GM19397 (cell line): ENCODE data around the gene MAS1L.

Source experiments
- ATAC-seq: cut with Tn5 transposase; IDR thresholded peaks from one replicate; pipeline ENCODE4 v1.9.1; 2021; ENCODE audit warnings: mild to moderate bottlenecking, moderate library complexity; ENCODE audit not compliant: unreplicated experiment

MAS1L gene

DNA sequence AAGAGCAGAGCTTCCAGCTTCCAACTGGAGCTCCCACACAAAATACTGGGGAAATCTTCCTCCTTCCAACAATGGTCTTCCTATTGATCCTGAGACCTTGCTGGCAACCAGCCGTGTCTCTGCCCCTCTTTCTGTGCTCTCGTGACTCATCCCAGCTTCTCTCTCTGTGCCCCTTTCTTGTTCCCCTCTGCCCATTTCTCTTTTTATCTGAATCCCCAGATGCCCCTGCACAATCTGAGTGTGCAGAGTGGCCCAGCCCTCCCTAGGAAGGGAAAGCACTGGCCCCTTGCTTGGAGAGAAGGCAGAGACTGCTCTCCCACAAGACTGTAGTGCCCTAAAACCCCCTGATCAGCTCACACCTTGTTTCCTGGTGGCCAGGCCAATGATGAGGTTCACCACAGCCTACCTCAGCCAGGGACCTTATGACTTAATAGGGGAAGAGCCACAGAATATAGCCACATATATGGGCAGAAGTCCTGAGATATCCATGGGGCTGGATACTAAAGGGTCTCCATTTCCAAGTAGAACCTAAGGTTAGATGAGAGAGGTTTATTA lies 23.1 kb upstream of the MAS1L start:
- ATAC-seq: no peak

DNA sequence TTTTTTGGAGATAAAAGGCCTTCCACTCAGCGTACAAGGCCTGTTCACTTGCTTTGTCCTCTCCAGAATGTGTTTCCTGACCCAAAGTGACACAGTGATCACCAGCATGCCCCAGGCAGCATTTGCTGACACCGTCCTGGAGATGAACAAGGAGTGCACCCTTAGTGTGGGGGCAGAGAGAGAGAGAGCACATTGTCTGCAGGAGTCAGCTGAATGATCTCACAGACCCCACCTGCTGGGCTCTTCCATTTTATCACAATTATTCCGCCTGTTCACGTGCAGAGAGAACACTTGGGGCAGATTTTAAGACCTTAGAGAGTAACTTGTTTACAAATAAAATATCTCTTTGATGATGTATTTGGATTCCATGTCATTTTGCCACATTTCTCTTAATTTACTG lies 22.4 kb upstream of the MAS1L start:
- ATAC-seq: no peak

DNA sequence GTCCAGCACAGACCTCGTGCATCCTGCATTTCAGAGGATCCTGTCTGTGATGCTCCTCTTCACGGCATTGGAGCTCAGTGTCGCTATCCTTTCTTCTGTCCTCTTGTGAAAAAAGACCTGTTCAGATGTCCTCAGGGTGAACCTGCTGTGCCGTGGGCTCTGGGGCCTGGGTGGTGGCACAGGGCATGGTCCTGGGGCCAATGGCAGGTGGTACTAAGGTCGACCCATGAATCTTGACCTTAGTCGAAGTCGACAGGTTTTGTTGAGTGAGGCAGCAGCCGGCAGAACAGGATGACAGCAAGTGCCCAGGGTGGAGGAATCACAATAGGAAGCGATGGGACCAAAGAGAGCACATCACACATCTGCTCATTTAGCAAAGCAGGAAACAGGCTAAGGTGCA lies 22.0 kb upstream of the MAS1L start:
- ATAC-seq: no peak

DNA sequence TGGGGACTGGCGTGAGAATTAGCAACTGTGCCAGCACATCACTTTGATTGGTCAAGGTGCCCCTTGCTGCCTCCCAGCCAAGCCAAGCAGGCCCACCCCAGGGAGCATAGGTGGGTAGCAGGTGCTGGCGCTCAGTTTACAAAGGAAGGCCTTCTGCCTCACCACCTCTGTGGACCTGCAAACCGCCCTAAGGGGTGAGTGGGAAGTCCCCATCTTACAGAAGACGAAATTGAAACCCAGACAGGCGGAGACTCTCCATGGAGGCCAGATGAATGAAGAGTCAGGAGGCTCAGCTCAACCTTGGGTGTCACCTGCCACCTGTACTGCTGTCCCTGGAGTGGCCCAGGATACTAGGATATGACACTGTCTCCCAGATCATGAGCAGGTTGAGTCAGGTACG lies 21.5 kb upstream of the MAS1L start:
- peak; percentile 48 for ATAC-seq

DNA sequence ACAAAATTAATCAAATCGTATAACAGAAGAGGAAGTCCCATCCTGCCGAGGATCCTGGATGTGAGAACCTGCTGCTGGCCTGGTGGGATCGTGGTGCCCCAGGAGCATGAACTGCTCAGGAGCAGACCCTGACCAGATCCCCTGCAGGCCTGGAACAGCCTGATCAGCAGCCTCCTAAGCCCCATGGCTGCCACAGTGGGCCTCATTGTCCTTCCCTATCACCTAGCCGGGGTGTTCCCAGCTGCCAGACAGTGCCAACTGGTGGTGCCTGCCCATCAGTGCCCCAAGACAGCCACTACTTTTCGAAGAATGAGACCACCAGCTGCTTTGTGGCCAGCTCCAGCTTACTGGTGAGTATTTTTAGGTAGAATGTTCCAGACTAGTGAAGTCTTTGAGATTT lies 19.6 kb upstream of the MAS1L start:
- no peak for ATAC-seq

DNA sequence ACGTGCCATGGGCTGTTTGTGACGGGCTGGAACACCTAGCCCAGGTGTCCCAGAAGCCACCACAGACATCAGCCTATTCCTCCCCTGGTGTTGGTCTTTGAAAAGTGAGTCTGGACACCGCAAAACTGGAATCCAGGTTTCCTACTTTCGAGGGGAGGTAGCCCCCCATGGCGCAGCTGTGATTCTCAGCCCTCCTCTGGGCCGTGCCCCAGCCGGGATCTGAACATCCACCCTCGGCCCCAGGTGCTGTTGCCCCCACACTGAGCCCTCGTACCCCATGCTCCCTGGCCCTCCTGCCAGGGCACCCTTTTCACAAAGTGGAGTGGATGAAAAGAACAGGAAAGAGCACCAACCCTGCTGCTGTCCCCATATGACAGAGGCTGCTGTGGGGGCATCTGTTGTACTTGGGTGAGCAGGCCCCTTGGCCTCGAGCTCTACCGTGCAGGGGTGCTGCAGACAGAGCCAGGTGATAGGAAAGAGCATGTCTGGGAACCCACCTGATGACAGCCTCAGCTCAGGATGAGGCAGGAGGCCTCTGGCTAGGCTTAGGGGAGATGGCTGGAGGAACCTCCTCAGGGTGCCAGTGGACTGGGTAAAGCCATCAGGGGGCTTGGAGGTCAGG lies 18.8 kb upstream of the MAS1L start:
- ATAC-seq: no peak

DNA sequence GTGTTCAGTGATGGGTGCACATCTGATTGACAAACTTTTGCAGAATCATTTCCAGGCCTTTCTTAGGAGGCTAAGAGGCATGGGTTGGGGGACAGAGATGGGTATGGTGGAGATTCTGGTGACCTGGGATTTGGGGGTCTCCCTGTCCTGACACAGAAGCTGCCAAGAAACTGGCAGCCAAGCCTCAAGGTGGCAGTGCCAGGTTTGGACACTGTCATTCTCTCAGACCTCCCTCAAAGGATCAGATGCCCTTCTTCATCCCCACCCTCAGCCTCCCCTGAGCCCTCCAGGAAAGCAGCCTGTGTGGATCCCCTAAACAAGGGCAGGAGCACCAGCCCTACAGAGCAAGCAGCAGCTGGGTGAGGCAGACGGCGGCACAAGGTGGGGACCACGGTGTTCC lies 18.1 kb upstream of the MAS1L start:
- no peak for ATAC-seq

DNA sequence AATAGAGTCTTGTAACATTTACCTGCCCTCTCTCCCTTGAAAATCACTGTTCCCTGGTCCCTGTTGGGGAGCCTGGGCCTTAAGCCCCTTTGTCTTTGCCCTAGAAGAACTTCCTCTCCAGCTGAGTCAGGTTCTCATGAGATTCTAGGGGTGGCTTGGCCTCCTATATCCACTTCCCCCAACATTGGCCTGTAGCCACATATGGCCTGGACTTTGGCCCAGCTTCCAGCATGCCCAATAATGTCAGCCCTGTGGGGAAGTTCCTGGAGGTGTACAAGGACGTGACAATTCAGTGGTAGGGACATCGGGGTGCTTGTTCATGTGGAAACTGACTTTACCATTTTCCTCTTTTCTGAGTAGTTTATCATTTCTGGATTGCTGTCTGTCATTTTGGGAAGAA lies 17.2 kb upstream of the MAS1L start:
- ATAC-seq: no peak

DNA sequence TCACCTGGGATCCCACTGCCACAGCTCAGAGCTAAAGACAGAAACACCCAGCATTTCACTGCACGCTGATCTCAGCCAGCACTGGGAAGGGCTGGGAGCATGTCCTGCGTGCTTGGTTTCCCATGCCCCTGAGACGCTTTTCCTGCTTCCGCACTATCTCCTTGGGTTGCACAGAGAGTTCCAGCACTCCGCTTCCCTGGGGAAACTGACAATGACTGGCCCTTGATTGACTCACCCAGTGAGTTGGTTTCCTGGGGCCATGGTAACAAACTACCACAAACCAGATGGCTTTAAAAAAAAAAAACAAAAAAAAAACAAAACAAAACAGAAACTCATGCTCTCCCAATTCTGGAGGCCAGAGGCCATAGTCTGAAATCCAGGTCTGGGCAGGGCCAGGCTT lies 14.8 kb upstream of the MAS1L start:
- no peak for ATAC-seq

DNA sequence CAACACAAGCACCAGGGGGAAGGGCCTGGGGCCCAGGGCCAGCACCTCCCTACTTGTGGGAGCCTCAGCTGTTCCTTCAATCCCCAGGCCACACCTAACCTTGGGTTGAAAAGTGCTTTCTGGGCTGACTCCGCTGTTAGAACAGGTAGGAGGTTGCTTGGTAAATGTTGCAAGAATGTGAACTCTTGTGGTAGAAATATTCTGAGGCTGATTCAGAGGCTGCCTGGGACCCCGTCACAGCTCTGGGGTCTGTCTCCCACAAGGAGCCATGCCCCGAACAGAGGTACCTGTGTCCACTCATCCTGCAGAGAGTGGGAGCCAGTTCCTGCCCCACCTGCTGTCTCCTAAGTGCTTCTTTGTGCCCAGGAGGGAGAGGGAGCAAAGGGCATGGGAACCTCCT lies 14.4 kb upstream of the MAS1L start:
- no peak for ATAC-seq

DNA sequence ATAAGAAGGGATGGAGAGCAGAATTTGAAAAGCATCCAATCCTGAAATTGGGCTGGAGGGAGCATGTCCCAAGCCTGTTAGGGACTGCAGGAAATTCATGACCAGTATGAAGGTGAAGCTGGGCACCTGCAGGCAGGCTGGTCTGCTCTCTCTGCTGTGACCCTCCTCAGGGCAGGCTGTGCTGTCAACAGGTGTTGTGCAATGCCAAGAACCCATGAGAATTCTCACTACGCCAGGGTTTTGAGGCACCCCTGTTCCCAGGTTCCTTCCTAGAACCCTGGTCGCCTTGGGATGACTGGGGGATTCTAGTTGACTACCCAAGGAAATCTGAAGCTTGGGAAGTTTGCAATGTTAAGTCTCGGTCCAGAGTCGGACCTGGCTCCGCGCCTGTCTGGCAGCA lies 13.3 kb upstream of the MAS1L start:
- no peak for ATAC-seq

DNA sequence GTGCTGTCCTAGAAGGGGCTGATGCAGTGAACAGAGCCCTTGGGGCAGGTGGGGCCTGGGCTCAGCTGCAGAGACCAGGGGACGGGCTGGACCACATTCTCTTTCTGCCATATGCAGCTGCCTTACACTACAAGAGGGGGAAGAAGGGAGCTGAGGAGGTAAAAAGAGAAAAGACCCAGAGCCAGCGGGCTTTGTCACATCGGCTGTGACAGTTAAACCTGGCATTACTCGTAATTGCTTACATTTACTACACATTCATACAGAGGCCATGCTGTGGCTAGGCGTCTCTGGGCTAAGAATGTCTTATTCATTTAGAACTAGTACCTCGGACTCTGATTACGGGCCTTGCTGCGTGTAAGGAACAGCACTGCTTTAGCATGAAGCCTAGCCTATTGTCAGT lies 12.8 kb upstream of the MAS1L start:
- ATAC-seq: no peak

DNA sequence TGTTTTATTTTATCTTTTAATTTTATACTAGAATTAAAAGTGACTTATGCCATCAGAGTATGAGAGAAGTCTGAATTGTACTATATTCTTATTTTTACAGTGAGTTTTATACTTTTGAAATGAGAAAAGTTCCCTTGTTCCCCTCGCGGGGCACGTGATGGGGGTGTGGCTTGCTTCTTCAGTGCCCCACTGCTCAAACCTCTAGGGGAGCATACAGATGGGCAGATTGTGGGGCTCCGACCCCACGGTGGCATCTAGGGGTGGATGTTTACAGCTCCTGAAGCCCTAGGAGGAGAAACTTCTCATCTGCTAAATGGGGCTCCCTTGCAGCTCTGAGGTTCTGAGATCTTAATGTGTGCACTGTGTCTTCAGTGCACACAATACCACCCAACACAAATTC lies 11.9 kb upstream of the MAS1L start:
- no peak for ATAC-seq

DNA sequence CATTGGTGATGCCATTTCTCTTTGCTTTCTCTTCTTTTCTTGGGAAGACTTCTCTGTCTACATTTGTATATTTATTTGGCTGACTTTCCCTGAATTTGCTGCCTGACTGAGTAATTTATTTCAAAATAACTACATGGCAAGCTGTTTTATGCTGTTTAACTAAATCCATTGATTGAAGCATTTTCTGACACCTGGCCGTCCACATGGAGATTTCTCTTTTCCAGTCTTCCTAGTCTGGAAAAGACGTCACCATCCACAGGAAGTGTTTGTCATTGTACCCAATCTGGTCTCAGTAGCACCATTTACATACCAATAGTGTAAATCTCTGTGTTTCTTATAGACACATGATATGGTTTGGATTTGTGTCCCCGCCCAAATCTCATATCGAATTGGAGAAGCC lies 9.2 kb upstream of the MAS1L start:
- no peak for ATAC-seq

DNA sequence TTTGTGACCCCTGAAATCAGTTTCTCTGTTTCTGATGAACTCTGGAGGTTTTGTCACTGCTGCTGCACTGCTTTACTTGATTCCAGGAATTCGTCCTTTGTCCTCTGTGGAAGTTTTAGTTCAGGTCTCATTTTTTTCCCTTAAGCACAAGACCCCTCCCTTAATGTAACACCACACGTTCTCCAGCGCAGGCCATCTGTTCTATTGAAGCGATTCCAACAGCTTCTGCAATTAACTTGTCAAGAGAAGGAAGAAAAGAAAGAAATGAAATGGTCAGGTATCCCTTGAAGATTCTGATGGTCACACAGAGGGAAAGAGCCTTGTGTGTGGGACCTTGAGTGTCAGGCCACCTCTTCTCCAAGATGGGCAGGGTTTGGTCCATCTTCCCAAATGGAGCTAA lies 7.8 kb upstream of the MAS1L start:
- ATAC-seq: no peak

DNA sequence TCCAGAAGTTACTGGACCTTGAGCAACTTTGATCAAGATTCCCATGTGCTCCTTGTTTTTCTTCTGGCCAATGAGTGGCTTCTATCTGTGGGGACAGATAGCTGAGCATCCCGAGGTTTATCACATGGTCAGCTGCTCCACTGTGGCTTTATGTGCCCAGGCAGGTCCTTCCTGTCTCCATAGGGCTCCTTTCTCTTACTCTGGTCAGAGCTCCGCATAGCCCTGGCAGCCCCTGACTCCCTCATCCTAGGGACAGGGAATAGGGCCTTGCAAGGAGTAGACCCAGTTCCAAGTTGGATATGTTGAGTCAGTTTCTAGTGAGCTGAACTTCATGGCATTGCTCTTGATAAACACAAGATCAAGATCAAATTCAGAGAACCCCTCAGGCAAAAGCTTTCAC lies 6.4 kb upstream of the MAS1L start:
- ATAC-seq: no peak

DNA sequence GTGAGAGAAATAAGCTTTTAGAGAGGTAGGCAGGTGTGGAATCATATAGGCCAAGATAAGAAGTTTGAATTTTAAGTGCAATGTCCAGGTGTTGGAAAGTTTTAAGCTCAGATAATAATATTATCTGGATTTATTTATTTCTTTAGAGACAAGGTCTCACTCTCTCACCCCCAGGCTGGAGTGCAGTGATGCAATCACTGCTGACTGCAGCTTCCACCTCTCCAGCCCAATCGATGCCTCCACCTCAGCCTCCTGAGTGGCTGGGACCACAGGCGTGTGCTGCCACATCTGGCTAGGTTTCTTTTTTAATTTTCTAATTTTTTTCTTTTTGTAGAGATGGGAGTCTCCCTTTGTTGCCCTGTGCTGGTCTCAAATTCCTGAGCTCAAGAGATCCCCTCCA lies 5.5 kb upstream of the MAS1L start:
- no peak for ATAC-seq

DNA sequence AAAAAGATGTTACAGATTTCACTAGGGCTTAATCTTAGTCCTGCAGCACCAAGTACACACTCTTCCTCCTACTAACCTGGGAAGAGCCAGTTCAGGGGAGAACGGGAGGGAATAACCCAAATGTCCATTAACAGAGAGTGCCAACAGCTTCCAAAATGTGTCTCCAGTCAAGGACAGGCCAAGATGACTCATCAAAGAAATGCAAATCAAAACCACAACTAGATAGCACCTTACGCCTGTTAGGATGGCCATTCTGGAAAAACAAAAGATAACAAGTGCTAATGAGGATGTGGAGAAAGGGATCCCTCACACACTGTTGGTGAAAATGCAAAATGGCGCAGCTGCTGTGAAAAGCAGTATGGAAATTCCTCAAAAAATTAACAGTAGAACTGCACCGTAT lies 3.8 kb upstream of the MAS1L start:
- no peak for ATAC-seq

DNA sequence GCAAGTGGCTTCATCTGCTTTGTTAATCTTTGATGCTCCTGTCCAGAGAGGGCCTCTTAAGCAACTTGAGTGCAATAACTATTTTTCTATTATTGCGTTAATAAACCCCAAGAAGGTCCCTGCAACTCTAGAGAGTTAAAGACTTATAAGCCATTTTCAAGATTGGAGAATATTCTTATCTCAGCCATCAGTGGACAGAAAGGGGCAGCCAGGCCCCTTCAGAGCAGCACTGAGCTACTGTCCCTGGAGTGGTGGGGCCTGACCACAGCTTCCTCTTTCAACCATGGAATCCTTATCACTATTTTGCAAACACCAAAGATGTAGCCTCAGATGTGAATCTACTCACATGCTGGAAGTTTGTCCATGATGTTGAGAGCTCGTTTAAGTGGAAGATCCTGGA lies 2.8 kb upstream of the MAS1L start:
- no peak for ATAC-seq

DNA sequence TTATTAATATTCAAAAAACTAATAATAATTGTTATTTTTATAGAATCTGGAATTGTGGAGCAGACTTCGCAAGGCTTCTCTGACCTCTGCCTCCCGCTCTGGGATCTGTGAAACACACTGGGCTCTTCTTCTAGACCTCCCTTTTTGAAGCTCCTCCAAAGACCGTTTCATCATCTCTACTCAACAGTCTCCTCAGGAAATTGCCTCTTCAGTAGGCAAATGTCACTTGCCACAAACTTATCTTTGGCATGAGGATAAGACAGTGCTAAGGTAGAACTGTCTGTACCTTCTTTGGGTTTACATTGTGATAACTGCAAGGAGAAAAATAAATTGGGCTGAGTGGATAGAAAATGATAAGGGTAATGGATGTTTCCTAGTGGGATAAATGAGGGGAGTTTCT lies 2.3 kb upstream of the MAS1L start:
- ATAC-seq: no peak

DNA sequence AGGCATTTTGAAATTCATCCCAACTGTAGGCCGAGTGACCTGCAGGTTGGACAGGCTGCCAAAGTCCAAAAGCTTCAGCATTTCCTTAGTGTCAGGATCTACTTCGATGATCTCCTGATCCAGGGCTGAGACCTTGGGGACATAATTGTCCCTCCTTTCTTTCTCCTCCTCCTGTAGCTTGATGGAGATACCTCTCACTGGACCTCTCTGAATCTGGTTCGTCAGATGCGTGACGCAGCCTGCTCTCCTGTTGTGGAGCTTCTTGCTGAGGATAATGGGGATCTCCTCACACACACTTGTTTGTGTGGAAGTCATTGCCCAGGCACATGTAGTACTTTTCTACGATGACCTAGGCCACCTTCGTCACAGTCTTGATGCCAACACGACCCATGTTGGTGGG lies 1.5 kb upstream of the MAS1L start:
- ATAC-seq: no peak

DNA sequence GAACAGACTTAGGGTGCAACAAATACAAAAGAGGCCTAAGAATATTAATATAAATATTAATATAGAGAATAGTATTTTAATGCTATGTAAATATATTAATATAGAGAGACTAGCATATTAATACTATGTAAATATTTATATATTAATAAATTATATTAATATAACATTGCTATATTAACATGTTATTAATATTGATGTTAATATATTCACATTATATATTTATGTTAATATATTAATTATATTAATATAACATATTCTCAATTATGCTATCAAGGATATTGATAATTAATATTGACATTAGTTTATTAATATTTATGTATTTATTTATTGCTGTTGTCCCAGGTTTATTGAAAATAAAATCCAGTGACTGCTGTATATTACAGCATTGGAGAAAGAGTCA lies 1.1 kb upstream of the MAS1L start:
- ATAC-seq: no peak

DNA sequence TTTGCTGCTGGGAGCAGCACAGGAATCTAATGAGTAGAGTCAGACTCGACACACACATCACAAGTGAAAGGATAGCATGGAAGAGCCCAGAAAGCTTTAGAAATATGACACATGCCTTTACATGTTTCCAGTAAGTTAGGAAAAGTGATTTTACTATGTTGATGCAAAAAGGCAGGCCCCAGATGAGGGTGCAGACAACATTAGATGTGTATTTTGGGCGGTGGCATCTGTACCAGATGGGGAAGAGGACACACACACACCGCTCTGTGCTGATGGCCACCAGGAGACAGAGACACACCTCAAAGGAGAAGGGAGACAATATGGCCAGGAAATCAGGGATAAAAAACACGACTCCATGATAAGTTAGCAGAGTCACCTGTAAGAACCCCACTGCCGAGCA lies 625 bp downstream of the MAS1L start:
- ATAC-seq: no peak
